Stomach (tissue), 9 donors: ENCODE results near the gene CDH2. TPM values are rescaled to one million over a fixed set of nuclear protein-coding genes. Genes with fewer than 3 reads are reported as not detected.

Source experiments
- DNase-seq, 2 donors: peaks; one replicate each; pipeline versions ENCODE4 v3.0.0 to v3.0.0-alpha.2; 2013 to 2019
- H3K27ac ChIP-seq, 5 donors: fragments of 200-600 bp in 4 of 5; sonication (generic) in 4 of 5; one replicate each; pipeline ENCODE4 v1.5.1; 2013 to 2019; ENCODE audit warnings: mild to moderate bottlenecking in 1 of 5, moderate library complexity in 1 of 5
- H3K27me3 ChIP-seq, 3 donors: fragments of 200-600 bp; sonication (generic); one replicate each; pipeline ENCODE4 v1.5.1; 2017 to 2019; ENCODE audit warnings: mixed run types in 1 of 3
- H3K36me3 ChIP-seq, 4 donors: fragments of 200-600 bp; sonication (generic); 1 replicate in 3 of 4; 2 replicates in 1 of 4; pipeline ENCODE4 v1.5.1; 2016 to 2019
- H3K4me1 ChIP-seq, 4 donors: fragments of 200-600 bp; sonication (generic); one replicate each; pipeline ENCODE4 v1.5.1; 2016 to 2019
- H3K4me3 ChIP-seq, 4 donors: fragments of 200-600 bp; sonication (generic) in 3 of 4; one replicate each; pipeline ENCODE4 v1.5.1; 2016 to 2019; ENCODE audit warnings: mild to moderate bottlenecking in 1 of 4
- H3K9me3 ChIP-seq, 4 donors: fragments of 200-600 bp; sonication (generic); one replicate each; pipeline ENCODE4 v1.5.1; 2016 to 2019
- EP300 ChIP-seq: sonication (generic); formaldehyde crosslinking; IDR thresholded peaks from one replicate; pipeline ENCODE4 v1.6.1; 2017; ENCODE audit warnings: antibody characterized with exemption
- POLR2A ChIP-seq, 4 donors: fragments of 450-650 bp; IDR thresholded peaks; one replicate each; pipeline ENCODE4 v1.6.1; 2016; ENCODE audit warnings: antibody characterized with exemption in 4 of 4, control low read depth in 2 of 4, mild to moderate bottlenecking in 1 of 4, moderate library complexity in 1 of 4
- POLR2AphosphoS5 ChIP-seq, 3 donors: sonication (generic); formaldehyde crosslinking; IDR thresholded peaks; one replicate each; pipeline ENCODE4 v1.6.1; 2016; ENCODE audit warnings: antibody characterized with exemption in 3 of 3
- WGBS, 5 donors: extraction: QIAGEN DNeasy Blood & Tissue Kit in 3 of 5; methylation state at CpG; one replicate each; pipeline versions ENCODE4 v1.1.5 to v1.1.7; 2013 to 2018; 5-methylcytosine and 5-hydroxymethylcytosine counted together
- intact Hi-C: fragments of 100-400 bp; cut with DNase I; formaldehyde crosslinking; loops from one replicate; pipeline ENCODE4 v1.15.1; 2023; ENCODE audit warnings: low total_unique reads
- polyA plus RNA-seq, 3 donors: library from polyadenylated mRNA; stranded (reverse); fragments of 200-250 nt; gene quantifications; one replicate each; pipeline ENCODE4 v1.2.3, GENCODE V29; 2013
- total RNA-seq, 5 donors: library from RNA; depleted of rRNA; stranded (reverse); fragments of >200 nt; gene quantifications; one replicate each; pipeline versions ENCODE4 v1.1.0 to v1.2.3, GENCODE V29; 2014 to 2016
- TF ChIP-seq, protein P1 (sequence below), 7 experiments: fragments of 450-650 bp in 4 of 7; fragments of 200-600 bp in 3 of 7; sonication (generic) in 3 of 7; IDR thresholded peaks; one replicate each; pipeline ENCODE4 v1.5.1; 2016 to 2019; ENCODE audit warnings: antibody characterized with exemption in 7 of 7, control low read depth in 2 of 7, mild to moderate bottlenecking in 1 of 7
- donor health status: healthy with polysubstance abuse.
- donor health status: Bipolar disorder and iron deficiency.
- donor health status: healthy.

The CDH2 gene
- total and polyA plus RNA-seq, 8 donors = 0.58 to 21.9 (median 5.7) TPM

DNA sequence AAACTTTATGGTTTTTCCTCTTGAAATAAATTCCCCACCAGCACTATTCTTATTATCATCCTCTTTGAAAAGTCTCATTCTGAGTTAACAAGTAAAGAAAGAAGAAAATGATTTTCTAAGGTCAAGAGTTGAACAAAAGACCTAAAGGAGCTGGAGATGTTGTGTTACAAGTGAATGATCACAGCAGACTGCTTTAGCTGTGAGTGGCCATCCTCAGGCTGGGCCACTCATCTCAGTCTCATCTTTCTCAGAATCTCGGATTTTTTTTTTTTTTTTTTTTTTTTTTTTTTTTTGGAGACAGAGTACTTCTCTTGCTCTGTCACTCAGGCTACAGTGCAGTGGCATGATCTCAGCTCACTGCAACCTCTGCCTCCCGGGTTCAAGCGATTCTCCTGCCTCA, 133.3 kb downstream of the CDH2 start:
- H3K9me3 ChIP-seq = no peaks in the 10 kb centered on the region
- no peak for DNase-seq
- no peak overlapping the region for H3K27ac ChIP-seq
- 80 to 89% (median 82%) methylated on average over 3 of the region's 3 CpGs for WGBS, 5 donors
- intact Hi-C loops = no loop called here
- H3K4me3 ChIP-seq = no peak overlapping the region
- H3K27me3 ChIP-seq = no peaks in the 10 kb centered on the region
- H3K36me3 ChIP-seq = no peaks in the 10 kb centered on the region
- TF ChIP-seq POLR2A (IDR thresholded peaks at IDR 0.05) = no peak
- TF ChIP-seq EP300 = no peak
- TF ChIP-seq, protein P1, sequence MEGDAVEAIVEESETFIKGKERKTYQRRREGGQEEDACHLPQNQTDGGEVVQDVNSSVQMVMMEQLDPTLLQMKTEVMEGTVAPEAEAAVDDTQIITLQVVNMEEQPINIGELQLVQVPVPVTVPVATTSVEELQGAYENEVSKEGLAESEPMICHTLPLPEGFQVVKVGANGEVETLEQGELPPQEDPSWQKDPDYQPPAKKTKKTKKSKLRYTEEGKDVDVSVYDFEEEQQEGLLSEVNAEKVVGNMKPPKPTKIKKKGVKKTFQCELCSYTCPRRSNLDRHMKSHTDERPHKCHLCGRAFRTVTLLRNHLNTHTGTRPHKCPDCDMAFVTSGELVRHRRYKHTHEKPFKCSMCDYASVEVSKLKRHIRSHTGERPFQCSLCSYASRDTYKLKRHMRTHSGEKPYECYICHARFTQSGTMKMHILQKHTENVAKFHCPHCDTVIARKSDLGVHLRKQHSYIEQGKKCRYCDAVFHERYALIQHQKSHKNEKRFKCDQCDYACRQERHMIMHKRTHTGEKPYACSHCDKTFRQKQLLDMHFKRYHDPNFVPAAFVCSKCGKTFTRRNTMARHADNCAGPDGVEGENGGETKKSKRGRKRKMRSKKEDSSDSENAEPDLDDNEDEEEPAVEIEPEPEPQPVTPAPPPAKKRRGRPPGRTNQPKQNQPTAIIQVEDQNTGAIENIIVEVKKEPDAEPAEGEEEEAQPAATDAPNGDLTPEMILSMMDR (IDR thresholded peaks at IDR 0.05) = no peak
- TF ChIP-seq POLR2AphosphoS5 (IDR thresholded peaks at IDR 0.05) = no peak
- H3K4me1 ChIP-seq = no peaks in the 10 kb centered on the region

DNA sequence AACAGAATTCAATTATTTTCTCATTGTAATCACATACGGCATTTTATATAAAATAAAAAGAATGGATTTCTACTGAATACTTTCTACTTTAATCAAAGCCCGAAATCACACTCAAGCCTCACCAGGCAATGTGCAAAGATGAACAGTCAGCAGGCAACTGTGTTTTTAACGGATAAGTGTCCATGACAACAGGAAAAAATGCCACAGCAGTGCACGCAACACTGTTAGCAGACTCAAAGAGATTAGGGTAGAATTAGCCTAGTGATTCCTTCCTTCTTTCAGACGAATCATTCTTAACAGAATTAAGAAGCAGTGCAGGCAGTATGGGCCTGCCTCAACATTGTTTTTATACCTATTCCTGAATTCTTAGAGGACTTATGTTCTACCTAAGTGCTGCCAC, 135.6 kb downstream of the CDH2 start:
- DNase-seq = peak in 1 of 2 donors; percentile 51
- H3K27ac ChIP-seq = no peak overlapping the region
- H3K36me3 ChIP-seq = no peaks in the 10 kb centered on the region
- no peak overlapping the region for H3K4me3 ChIP-seq
- intact Hi-C loops = no loop called here
- 37 to 56% (median 52%) methylated on average over 5 of the region's 5 CpGs for WGBS, 5 donors
- H3K4me1 ChIP-seq = no peaks in the 10 kb centered on the region
- TF ChIP-seq EP300 (no peak), POLR2AphosphoS5 (IDR thresholded peaks at IDR 0.05) (no peak), POLR2A (IDR thresholded peaks at IDR 0.05) (no peak)
- TF ChIP-seq, protein P1 (IDR thresholded peaks at IDR 0.05) = no peak
- H3K9me3 ChIP-seq = no peaks in the 10 kb centered on the region
- H3K27me3 ChIP-seq = no peaks in the 10 kb centered on the region

DNA sequence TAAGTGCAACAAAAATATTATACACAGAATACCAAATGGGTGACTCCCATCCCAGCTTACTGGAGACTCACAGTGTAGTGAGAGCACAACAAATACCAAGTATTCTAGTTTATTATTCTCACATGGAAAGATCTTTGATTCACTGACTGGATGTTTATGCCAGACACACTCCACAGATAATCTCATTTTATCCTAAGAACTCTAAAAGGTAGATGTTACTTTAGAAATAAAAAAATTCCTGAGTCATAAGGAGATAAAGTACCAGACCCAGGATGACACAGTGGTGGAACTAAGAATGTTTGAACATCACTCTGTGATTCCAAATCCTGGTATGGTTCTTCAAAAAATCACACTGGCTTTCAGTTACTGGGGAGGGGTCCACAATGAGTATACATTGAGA, 136.2 kb downstream of the CDH2 start:
- H3K4me1 ChIP-seq = no peaks in the 10 kb centered on the region
- H3K27me3 ChIP-seq = no peaks in the 10 kb centered on the region
- intact Hi-C loops = no loop called here
- H3K4me3 ChIP-seq = no peak overlapping the region
- no peak for TF ChIP-seq POLR2A (IDR thresholded peaks at IDR 0.05)
- no peak for TF ChIP-seq POLR2AphosphoS5 (IDR thresholded peaks at IDR 0.05)
- TF ChIP-seq, protein P1 (IDR thresholded peaks at IDR 0.05) = no peak
- no peak for TF ChIP-seq EP300
- no peaks in the 10 kb centered on the region for H3K36me3 ChIP-seq
- no peaks in the 10 kb centered on the region for H3K9me3 ChIP-seq
- DNase-seq = no peak
- H3K27ac ChIP-seq = no peak overlapping the region

DNA sequence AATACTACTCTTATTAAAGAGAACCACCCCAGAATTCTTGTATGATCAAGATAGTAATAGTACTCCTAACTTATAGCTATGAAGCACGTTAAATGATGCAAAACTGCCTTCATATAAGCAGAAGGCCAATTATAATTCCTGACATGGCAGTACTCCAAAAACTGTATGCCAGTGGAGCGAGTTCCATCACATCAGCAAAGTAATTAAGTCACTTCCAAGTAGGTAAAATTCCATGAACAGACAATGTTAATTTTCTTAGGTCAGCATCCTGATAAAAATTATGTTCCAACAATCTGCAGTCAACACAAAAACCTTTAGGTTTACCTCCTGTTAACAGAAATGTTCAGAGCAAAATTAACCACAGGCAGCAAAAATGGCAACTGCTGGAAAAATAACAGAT, 136.7 kb downstream of the CDH2 start:
- Histone ChIP-seq H3K27ac (no peak overlapping the region), H3K27me3 (no peaks in the 10 kb centered on the region), H3K36me3 (no peaks in the 10 kb centered on the region), H3K4me1 (no peaks in the 10 kb centered on the region), H3K4me3 (no peak overlapping the region), H3K9me3 (no peaks in the 10 kb centered on the region)
- TF ChIP-seq POLR2AphosphoS5 (IDR thresholded peaks at IDR 0.05) (no peak), EP300 (no peak), POLR2A (IDR thresholded peaks at IDR 0.05) (no peak)
- TF ChIP-seq, protein P1 (IDR thresholded peaks at IDR 0.05) = no peak
- intact Hi-C loops = no loop called here
- 64 to 81% (median 76%) methylated on average over 2 of the region's 2 CpGs for whole genome bisulfite sequencing, 5 donors
- DNase-seq = no peak
